Panc1 (cell line): Measurements from ENCODE around the gene TBX18. TPM values are rescaled to one million over a fixed set of nuclear protein-coding genes. Genes with fewer than 3 reads are reported as not detected.

Source experiments
- ATAC-seq: fragments of 200-7000 bp; cut with Tn5 transposase; 2 replicates; pipeline ENCODE4 v1.9.1; 2020; ENCODE audit warnings: mild to moderate bottlenecking, moderate library complexity
- BruUV-seq: library from RNA; stranded (reverse); fragments of 400-500 nt; replicated peaks from 2 replicates; lab custom pipeline; 2021; lab: Mats Ljungman, UMichigan
- CTCF ChIA-PET: fragments of 300-600 bp; sonication (Branson Sonifier 250); formaldehyde crosslinking; loops from one replicate; lab custom pipeline; 2022; ENCODE audit warnings: antibody characterized with exemption; lab: Charles Lee
- POLR2A ChIA-PET: fragments of 300-600 bp; sonication (Branson Sonifier 250); formaldehyde crosslinking; loops from one replicate; lab custom pipeline; 2022; ENCODE audit warnings: antibody characterized with exemption; lab: Charles Lee
- DNase-seq: peaks from one replicate; pipeline ENCODE4 v3.0.0-alpha.2; 2010; ENCODE audit warnings: low read depth, low spot score
- H3K27ac ChIP-seq: 2 replicates; pipeline ENCODE4 v1.5.1; 2011; ENCODE audit warnings: mild to moderate bottlenecking, low read length, inconsistent platforms
- H3K27me3 ChIP-seq: fragments of 200-500 bp; sonication (Bioruptor generic); 2 replicates; pipeline ENCODE4 v1.6.0; 2014; ENCODE audit warnings: low read length, inconsistent platforms; ENCODE audit not compliant: control insufficient read depth, insufficient read depth
- H3K36me3 ChIP-seq: fragments of 200-500 bp; sonication (Bioruptor generic); 2 replicates; pipeline ENCODE4 v1.5.1; 2014; ENCODE audit warnings: inconsistent platforms, mild to moderate bottlenecking, low read length, moderate library complexity; ENCODE audit not compliant: control insufficient read depth, insufficient read depth
- H3K4me1 ChIP-seq: 2 replicates; pipeline ENCODE4 v1.5.1; 2011; ENCODE audit warnings: inconsistent platforms, mild to moderate bottlenecking, low read length, moderate library complexity; ENCODE audit not compliant: control insufficient read depth, insufficient read depth
- H3K4me3 ChIP-seq, 2 experiments: 2 replicates each; pipeline ENCODE4 v1.5.1; 2011 to 2012; ENCODE audit warnings: low read depth in 2 of 2, low read length in 2 of 2, mild to moderate bottlenecking in 2 of 2, inconsistent platforms in 1 of 2, moderate library complexity in 1 of 2
- H3K9me3 ChIP-seq: fragments of 200-500 bp; sonication (Bioruptor generic); 2 replicates; pipeline ENCODE4 v1.5.1; 2014; ENCODE audit warnings: low read depth, mild to moderate bottlenecking, inconsistent platforms, low read length, moderate library complexity; ENCODE audit not compliant: control insufficient read depth, insufficient read depth
- CTCF ChIP-seq: fragments of 450-650 bp; IDR thresholded peaks from 2 replicates; pipeline ENCODE4 v1.5.1; 2017; ENCODE audit warnings: mild to moderate bottlenecking
- POLR2AphosphoS5 ChIP-seq: IDR thresholded peaks from 2 replicates; pipeline ENCODE4 v1.6.1; 2012; ENCODE audit warnings: mild to moderate bottlenecking, low read depth, low read length, moderate library complexity
- REST ChIP-seq, 2 experiments: IDR thresholded peaks; 2 replicates each; pipeline ENCODE4 v1.6.1; 2011 to 2012; ENCODE audit warnings: low read depth in 2 of 2, control low read depth in 1 of 2, low read length in 1 of 2, mild to moderate bottlenecking in 1 of 2, moderate library complexity in 1 of 2; ENCODE audit not compliant: insufficient read depth in 1 of 2
- SIN3A ChIP-seq: IDR thresholded peaks from 2 replicates; pipeline ENCODE4 v1.6.1; 2012; ENCODE audit warnings: low read depth, mild to moderate bottlenecking, low read length, moderate library complexity, borderline replicate concordance; ENCODE audit not compliant: insufficient read depth
- TCF7L2 ChIP-seq: IDR thresholded peaks from 2 replicates; pipeline ENCODE4 v1.6.1; 2011; ENCODE audit warnings: mild to moderate bottlenecking, low read depth, low read length, inconsistent platforms
- in situ Hi-C: cut with HindIII; loops from 2 replicates; pipeline ENCODE4 v1.10.0; 2016; ENCODE audit warnings: low sequenced_read_pairs, low pct_unique_long_range_greater_than_20kb
- intact Hi-C: fragments of 100-400 bp; cut with micrococcal nuclease; formaldehyde crosslinking; loops from one replicate; pipeline ENCODE4 v1.10.0; 2022; ENCODE audit not compliant: unreplicated experiment
- total RNA-seq: library from RNA; stranded (reverse); gene quantifications from one replicate; pipeline ENCODE4 v1.2.1, GENCODE V29; 2021; ENCODE audit not compliant: unreplicated experiment

TBX18 gene
- total RNA-seq, 1 experiment from 2014 or later: 10.1 TPM

- no peak overlapping the region for H3K4me3 ChIP-seq
- ChIA-PET CTCF (no interaction called here), POLR2A (no interaction called here)
- H3K27me3 ChIP-seq: peaks cover 35% of the 10 kb centered on the region
- H3K36me3 ChIP-seq: no peaks in the 10 kb centered on the region
- ATAC-seq (no peak), DNase-seq (no peak)
- no peak overlapping the region for H3K27ac ChIP-seq
- intact Hi-C loops: loop anchor here (5.0 to 10.0 kb wide), 2 partner anchors 350 to 553 kb away; no protein-coding TSS in a partner anchor
- peaks cover 6% of the 10 kb centered on the region; the same call in 1 of the 2 replicates for H3K4me1 ChIP-seq
- in situ Hi-C loops: no loop called here
- TF ChIP-seq REST (IDR thresholded peaks at IDR 0.05; ENCODE audit: insufficient read depth in 1 of 2, low read depth in 2 of 2, low read length in 1 of 2): no peak
- no peaks in the 10 kb centered on the region for H3K9me3 ChIP-seq
- no TSS peak for BruUV-seq
Observed at GRCh38 chr6:84771756-84772356, 7.5 kb upstream of the TBX18 start.

GRCh38 chr6:84771125-84771755 lies 6.8 kb upstream of the TBX18 start:
- H3K36me3 ChIP-seq: no peaks in the 10 kb centered on the region
- DNase-seq (no peak), ATAC-seq (no peak)
- no peaks in the 10 kb centered on the region for H3K9me3 ChIP-seq
- BruUV-seq: no TSS peak
- CTCF ChIA-PET: no interaction called here
- H3K27me3 ChIP-seq: peaks cover 29% of the 10 kb centered on the region
- in situ Hi-C loops: no loop called here
- POLR2A ChIA-PET: no interaction called here
- no peak overlapping the region for H3K27ac ChIP-seq
- TF ChIP-seq CTCF (no peak), POLR2AphosphoS5 (no peak), SIN3A (no peak), TCF7L2 (no peak), REST (IDR thresholded peaks at IDR 0.05; ENCODE audit: insufficient read depth in 1 of 2, low read depth in 2 of 2, low read length in 1 of 2) (no peak)
- intact Hi-C loops: loop anchor here (5.0 to 10.0 kb wide), 2 partner anchors 349 to 554 kb away; no protein-coding TSS in a partner anchor
- peaks cover 6% of the 10 kb centered on the region; the same call in 1 of the 2 replicates for H3K4me1 ChIP-seq
- no peak overlapping the region for H3K4me3 ChIP-seq
